ENCODE data around the gene ABCA1. TPM values are rescaled to one million over a fixed set of nuclear protein-coding genes. Genes with fewer than 3 reads are reported as not detected.

The ABCA1 gene
- total RNA-seq, 2 experiments from 2014 or later = 0.25 to 0.40 TPM

DNA sequence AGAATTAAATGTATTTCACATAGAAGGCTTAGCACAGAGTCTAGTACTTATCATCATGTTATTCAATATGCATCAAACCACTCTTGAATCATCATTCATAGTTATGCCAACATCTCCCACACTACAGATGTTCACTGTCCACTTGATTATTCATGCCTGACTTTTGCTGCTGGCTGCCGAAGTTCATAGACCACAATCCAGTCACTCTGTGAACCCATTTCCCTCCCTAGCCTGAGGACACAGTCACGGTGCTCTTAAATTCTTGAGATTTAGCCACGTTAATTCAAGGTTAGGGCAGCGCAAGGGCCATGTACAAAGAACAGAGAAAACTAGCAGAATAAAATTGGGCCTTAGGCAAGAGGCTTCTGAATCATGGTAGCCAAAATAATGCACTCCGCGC, 32.4 kb downstream of the ABCA1 start:
- no peak for DNase-seq
- no peaks in the 10 kb centered on the region for H3K4me1 Mint-ChIP-seq
- CTCF ChIA-PET = no interaction called here
- no peaks in the 10 kb centered on the region for H3K9me3 Mint-ChIP-seq
- H3K36me3 Mint-ChIP-seq (ENCODE audit: low read depth) = no peaks in the 10 kb centered on the region
- no peaks in the 10 kb centered on the region for H3K27me3 Mint-ChIP-seq
- no peak overlapping the region for H3K27ac Mint-ChIP-seq
- POLR2A ChIA-PET = no interaction called here
- H3K4me3 Mint-ChIP-seq = no peak overlapping the region

DNA sequence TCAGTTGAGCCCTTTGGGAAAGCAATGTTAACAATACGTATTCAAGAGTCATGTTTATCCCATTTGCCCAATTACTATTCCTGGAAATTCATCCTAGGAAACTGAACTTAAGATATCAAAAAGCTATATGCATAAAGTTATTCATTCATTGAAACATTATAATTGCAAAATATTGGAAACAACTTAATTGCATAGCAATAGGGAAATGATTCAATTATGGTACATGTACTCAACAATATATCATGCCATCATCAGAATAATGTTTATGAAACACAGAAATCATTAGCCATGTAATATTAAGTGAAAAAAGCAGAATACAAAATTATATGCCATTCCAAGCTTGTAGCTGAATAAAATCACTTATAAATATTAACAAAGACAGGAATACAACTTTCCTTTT, 35.3 kb downstream of the ABCA1 start:
- Mint-ChIP-seq H3K4me1 (no peaks in the 10 kb centered on the region), H3K36me3 (ENCODE audit: low read depth) (no peaks in the 10 kb centered on the region), H3K4me3 (no peak overlapping the region), H3K27ac (no peak overlapping the region), H3K9me3 (no peaks in the 10 kb centered on the region), H3K27me3 (no peaks in the 10 kb centered on the region)
- CTCF ChIA-PET = interaction anchor here (1.2 to 1.3 kb wide), 2 partner anchors 22 to 30 kb away, joined by 3 read pairs; no protein-coding TSS in a partner anchor
- DNase-seq = no peak
- POLR2A ChIA-PET = no interaction called here

DNA sequence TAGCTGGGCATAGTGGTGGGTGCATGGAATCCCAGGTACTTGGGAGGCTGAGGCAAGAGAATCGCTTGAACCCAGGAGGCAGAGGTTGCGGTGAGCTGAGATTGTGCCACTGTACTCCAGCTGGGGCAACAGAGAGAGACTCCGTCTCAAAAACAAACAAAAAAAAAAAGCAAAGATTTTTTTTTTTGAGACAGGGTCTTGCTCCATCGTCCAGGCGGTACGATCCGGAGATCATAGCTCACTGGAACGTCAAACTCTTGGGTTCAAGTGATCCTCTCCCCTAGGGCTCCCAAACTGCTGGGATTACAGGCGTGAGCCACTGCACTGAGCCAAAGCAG, 37.6 kb downstream of the ABCA1 start:
- no peak for DNase-seq
- CTCF ChIA-PET = no interaction called here
- Mint-ChIP-seq H3K4me1 (no peaks in the 10 kb centered on the region), H3K9me3 (no peaks in the 10 kb centered on the region), H3K27me3 (no peaks in the 10 kb centered on the region), H3K27ac (no peak overlapping the region), H3K4me3 (no peak overlapping the region), H3K36me3 (ENCODE audit: low read depth) (no peaks in the 10 kb centered on the region)
- POLR2A ChIA-PET = no interaction called here

DNA sequence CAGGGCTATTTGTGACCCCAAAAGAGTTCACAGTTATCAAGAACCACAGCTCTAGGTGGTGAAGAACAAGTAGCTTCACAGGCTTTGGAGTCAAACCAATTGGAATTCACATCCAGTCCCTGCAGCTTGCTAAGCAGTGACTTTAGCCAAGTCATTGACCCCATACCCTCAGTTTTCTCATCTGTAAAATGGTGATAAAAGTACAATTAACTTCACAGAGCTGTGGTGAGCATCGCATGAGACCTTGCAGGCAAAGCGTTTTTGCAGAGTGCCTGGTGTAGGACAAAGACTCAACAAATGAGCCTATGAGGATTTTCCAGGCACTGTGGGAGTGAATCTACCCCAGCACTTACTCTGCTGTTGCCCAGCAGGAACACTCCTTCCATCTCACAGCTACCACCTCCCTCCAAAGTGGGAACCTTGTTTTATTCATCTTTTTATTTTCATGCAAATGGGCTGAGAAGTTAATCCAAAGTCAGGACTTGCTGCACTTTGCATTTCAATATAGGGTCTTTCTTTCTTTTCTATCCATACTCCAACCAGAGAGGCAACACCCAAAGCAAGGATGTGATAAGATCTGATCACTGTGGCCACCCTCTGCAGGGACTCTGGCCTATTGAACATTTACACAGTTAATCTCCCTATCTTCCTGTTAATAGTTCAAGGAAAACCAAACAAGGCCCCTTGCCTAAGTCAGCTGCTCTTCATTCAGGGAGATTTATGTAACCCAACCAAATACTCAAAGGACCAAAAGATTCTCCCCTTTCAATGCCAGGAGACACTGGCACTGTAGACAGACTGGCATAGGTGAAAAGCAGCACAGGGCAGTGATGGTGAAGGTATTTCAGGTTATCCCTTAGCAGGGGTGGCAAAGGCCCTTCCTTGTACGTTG, 41.9 kb downstream of the ABCA1 start:
- POLR2A ChIA-PET = no interaction called here
- CTCF ChIA-PET = no interaction called here

DNA sequence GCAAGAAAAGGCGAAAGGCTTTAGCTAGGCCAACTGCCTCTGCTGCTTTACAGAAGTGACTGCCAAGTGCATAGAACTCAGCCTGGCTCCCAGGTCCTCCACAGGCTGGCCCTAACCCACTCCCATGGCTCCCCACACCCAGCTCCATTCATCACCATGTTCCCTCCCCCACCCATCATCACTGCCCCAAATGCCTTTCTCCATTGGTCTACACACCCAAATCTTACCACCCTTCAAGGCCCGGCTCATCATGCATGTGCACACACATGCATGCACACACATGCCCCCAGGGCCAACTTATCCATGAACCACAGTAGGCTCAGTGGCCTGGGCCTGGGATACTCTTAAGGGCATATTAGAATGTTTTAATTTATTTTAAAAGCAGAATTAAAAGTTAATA, 44.8 kb downstream of the ABCA1 start:
- Mint-ChIP-seq H3K27me3 (no peaks in the 10 kb centered on the region), H3K27ac (no peak overlapping the region), H3K4me1 (no peaks in the 10 kb centered on the region), H3K9me3 (no peaks in the 10 kb centered on the region), H3K36me3 (ENCODE audit: low read depth) (no peaks in the 10 kb centered on the region), H3K4me3 (no peak overlapping the region)
- no peak for DNase-seq
- ChIA-PET POLR2A (no interaction called here), CTCF (no interaction called here)

More for the DNA sequence above, 41.9 kb downstream of the ABCA1 start:
- Mint-ChIP-seq H3K27ac (no peak overlapping the region), H3K27me3 (no peaks in the 10 kb centered on the region), H3K9me3 (no peaks in the 10 kb centered on the region), H3K4me3 (no peak overlapping the region), H3K4me1 (no peaks in the 10 kb centered on the region), H3K36me3 (ENCODE audit: low read depth) (no peaks in the 10 kb centered on the region)
- DNase-seq = no peak

DNA sequence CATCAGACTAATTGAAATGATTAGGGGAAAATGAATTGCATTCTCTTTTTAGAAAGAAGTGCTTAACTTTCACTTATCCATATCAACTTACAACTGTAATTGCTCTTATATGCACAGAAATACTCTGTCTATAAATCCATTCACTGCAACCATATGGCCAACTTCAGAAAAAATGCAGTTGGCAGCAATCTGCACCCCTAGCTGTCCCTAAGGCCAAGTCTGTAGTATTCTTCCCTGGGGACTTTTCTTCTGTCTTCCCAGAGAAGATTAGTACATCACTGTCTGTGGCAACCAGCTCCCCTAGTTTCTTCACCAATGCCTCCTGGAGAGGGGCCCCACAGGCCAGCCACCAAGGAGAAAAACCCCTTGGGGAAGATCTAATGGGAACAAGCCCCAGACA, 45.4 kb downstream of the ABCA1 start:
- H3K9me3 Mint-ChIP-seq = no peaks in the 10 kb centered on the region
- POLR2A ChIA-PET = no interaction called here
- CTCF ChIA-PET = no interaction called here

DNA sequence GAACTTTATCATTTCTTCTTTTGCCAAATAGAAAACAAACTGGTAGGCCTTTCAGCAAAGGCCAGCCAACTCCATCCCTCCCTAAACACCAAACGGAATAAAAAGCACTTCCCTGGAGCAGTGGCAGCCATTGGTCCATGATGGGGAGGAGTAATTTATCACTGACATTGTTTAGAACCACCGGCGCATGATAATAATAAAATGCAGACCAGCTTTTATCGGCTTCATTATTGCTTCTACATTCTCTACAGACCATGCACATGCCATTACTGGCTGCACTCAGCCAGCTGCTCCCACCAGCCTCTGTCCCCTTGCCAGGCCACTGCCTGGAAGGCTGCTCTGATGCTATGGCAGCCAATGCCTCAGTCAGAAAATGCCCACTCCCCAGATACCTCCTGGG, 45.9 kb downstream of the ABCA1 start:
- Mint-ChIP-seq H3K36me3 (ENCODE audit: low read depth) (no peaks in the 10 kb centered on the region), H3K27me3 (no peaks in the 10 kb centered on the region), H3K9me3 (no peaks in the 10 kb centered on the region), H3K4me3 (no peak overlapping the region), H3K27ac (no peak overlapping the region), H3K4me1 (no peaks in the 10 kb centered on the region)
- ChIA-PET POLR2A (no interaction called here), CTCF (no interaction called here)
- DNase-seq = no peak

More for the DNA sequence above, 45.4 kb downstream of the ABCA1 start:
- Mint-ChIP-seq H3K27ac (no peak overlapping the region), H3K4me3 (no peak overlapping the region), H3K27me3 (no peaks in the 10 kb centered on the region), H3K36me3 (ENCODE audit: low read depth) (no peaks in the 10 kb centered on the region), H3K4me1 (no peaks in the 10 kb centered on the region)
- no peak for DNase-seq

DNA sequence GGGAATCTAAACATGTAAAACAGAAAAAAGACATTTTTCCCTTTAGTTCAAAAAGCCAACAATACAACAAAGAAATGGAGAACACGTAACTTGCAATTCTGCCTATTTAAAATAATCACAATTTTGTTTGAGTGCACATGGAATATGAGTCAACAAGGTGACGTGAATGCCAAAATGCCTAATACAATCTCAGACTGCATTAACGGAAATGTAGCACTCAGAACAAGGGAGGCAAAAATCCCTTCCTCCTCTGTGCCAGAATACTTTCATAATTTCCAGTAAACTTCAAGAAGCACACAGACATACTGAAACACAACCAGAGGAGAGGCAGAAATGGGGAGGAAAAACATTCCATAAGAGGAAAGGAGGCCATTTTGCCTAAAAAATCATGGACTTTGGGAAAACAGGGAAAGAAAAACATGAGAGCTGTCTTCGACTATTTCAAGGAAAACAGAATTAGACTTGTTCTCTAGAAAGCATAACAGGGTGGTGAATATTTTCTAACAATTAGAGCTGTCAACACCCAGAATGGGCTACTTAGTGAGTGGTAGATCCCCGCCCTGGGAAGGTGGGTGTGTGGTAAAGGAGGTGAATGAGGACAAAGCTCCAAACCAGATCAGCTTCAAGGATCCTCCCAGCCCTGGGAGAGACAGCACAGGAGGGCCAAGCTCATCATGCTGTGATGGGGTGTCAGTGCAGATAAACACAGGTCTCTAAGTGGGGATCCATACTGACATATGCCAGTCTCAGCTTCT, 48.2 kb downstream of the ABCA1 start:
- Mint-ChIP-seq H3K36me3 (ENCODE audit: low read depth) (no peaks in the 10 kb centered on the region), H3K9me3 (no peaks in the 10 kb centered on the region), H3K4me3 (no peak overlapping the region), H3K4me1 (no peaks in the 10 kb centered on the region), H3K27ac (no peak overlapping the region), H3K27me3 (no peaks in the 10 kb centered on the region)
- ChIA-PET POLR2A (no interaction called here), CTCF (interaction anchor here (1.2 kb wide), 1 partner anchor 12 kb away, joined by 4 read pairs; no protein-coding TSS in a partner anchor)
- no peak for DNase-seq

DNA sequence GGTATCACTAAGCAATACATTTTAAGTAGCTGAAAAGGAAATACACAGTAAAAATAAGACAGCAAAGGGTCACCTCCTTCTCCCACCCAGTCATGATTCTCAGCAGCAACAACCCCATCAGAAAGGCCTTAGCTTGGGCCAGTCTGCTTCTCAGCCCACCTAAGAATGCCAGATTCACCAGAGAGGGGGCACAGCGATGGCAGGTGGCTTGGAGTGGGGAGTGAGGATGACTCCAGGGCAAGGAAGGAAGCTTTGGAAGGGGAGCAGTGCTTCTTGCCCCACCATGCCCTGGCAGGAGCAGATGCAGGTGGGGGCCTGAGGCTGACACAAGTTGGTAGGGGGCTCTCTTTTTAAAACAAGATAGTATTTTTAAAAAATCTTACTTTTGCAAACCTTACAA, 51.4 kb downstream of the ABCA1 start:
- POLR2A ChIA-PET = no interaction called here
- H3K9me3 Mint-ChIP-seq = no peaks in the 10 kb centered on the region
- CTCF ChIA-PET = no interaction called here

DNA sequence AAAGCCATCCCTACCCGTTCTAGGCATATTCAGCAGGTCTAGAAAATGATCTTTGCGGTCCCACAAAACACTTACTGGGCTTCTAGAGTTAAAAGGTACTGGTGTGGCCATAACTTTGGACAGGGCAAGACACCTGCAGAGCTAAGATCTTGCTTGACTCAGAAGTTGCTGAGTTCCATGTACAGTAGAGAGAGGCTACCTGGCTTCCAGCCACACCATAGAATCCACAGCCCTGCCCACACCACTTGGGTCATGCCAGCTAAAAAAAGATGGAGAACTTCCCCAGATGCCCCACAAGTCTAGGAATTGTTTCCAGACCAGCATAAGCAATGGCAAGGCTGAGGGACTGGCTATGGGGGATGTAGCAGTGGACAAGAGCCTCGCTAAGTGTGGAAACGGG, 52.1 kb downstream of the ABCA1 start:
- Mint-ChIP-seq H3K27me3 (no peaks in the 10 kb centered on the region), H3K27ac (no peak overlapping the region), H3K4me1 (no peaks in the 10 kb centered on the region), H3K36me3 (ENCODE audit: low read depth) (no peaks in the 10 kb centered on the region), H3K4me3 (no peak overlapping the region), H3K9me3 (no peaks in the 10 kb centered on the region)
- CTCF ChIA-PET = interaction anchor here (0.9 kb wide), 1 partner anchor 13 kb away, joined by 3 read pairs; no protein-coding TSS in a partner anchor
- DNase-seq = no peak
- POLR2A ChIA-PET = no interaction called here

More for the DNA sequence above, 51.4 kb downstream of the ABCA1 start:
- no peak overlapping the region for H3K27ac Mint-ChIP-seq
- H3K27me3 Mint-ChIP-seq = no peaks in the 10 kb centered on the region
- H3K4me3 Mint-ChIP-seq = no peak overlapping the region
- no peaks in the 10 kb centered on the region for H3K36me3 Mint-ChIP-seq (ENCODE audit: low read depth)
- no peaks in the 10 kb centered on the region for H3K4me1 Mint-ChIP-seq
- no peak for DNase-seq

DNA sequence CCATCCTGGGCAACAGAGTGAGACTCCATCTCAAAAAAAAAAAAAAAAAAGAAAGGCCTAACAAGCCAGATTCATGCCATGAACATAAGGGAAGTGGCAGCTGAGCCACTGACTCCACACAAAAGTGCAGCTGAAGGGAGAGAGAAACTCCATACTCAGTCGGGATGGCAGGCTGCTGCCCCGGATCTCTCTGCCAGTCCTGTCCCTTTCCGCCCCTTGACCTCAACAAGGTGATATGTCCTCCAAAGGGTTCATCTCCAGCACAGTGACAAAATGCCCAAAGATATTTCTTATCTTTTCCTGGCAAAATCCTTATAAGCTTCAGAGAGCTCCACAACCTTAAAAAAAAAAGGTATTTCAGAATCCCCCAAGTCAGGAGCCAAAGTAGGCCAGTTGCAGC, 52.6 kb downstream of the ABCA1 start:
- no peaks in the 10 kb centered on the region for H3K4me1 Mint-ChIP-seq
- H3K27ac Mint-ChIP-seq = no peak overlapping the region
- H3K9me3 Mint-ChIP-seq = no peaks in the 10 kb centered on the region
- ChIA-PET POLR2A (no interaction called here), CTCF (interaction anchor here (0.9 kb wide), 1 partner anchor 12 kb away, joined by 3 read pairs; no protein-coding TSS in a partner anchor)
- H3K4me3 Mint-ChIP-seq = no peak overlapping the region
- no peaks in the 10 kb centered on the region for H3K36me3 Mint-ChIP-seq (ENCODE audit: low read depth)
- H3K27me3 Mint-ChIP-seq = no peaks in the 10 kb centered on the region
- DNase-seq = no peak

DNA sequence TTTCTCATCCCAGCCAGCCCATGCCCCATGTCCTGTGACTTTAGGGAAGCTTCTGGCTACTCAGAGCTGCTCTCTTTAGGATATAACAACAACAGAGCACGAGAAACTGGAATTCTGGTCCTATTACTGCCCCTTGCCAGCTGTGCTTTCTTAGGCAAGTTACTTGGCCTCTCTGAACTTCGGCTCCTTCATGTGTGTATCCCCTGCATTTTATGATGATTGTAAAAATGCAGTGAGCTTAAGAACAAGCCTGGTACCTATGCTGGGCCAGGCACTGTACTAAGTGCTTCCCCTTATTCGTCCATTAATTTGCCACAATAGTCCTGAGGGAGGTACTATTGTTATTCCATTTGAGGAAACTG, 54.5 kb downstream of the ABCA1 start:
- Mint-ChIP-seq H3K36me3 (ENCODE audit: low read depth) (no peaks in the 10 kb centered on the region), H3K4me1 (no peaks in the 10 kb centered on the region), H3K27me3 (no peaks in the 10 kb centered on the region), H3K4me3 (no peak overlapping the region), H3K9me3 (no peaks in the 10 kb centered on the region), H3K27ac (no peak overlapping the region)
- ChIA-PET CTCF (no interaction called here), POLR2A (no interaction called here)
- DNase-seq = no peak

DNA sequence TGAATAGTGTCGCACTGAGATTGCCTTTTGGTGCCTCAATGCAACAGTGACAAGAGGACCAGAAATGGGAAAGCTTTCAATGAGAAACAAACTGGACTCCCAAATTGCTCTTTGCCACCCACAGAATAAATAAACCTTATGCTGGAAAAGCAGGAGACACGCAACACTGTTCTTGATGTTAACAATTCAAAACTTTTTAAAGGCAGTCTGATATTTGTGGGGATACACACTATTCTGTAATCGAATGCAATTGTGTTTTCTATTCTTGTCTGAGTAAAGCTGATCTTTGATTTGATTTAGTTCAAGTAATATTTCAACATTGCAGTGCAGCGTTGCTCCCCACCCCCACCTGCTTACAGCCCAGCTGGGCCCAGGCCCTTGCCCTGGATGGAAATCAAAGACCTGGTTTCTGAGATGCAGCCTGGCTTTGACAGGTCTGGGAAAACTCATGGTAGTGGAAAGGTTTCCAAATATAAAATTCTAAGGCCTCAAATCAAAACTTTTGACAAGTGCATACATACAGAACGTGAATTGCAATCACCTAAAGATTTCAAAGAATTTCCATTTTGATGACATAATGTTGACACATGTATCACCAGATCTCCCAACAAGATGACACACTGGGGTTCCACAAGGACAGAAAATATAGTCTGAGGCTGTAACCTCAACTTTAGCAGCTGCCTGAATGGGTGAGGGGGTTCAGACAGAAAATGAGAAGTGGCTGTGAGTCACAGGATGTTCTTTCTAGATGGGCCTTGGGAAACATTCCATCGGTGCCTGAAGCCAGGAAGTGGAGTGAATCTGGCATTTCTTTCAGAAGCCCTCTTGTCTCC, 55.1 kb downstream of the ABCA1 start:
- ChIA-PET CTCF (interaction anchor here (1.1 kb wide), 1 partner anchor 10 kb away, joined by 4 read pairs; no protein-coding TSS in a partner anchor), POLR2A (no interaction called here)
- Mint-ChIP-seq H3K36me3 (ENCODE audit: low read depth) (no peaks in the 10 kb centered on the region), H3K27me3 (no peaks in the 10 kb centered on the region), H3K4me3 (no peak overlapping the region), H3K9me3 (no peaks in the 10 kb centered on the region), H3K27ac (no peak overlapping the region), H3K4me1 (no peaks in the 10 kb centered on the region)
- no peak for DNase-seq

All from activated CD4-positive, alpha-beta T cell treated with anti-CD3 and anti-CD28 coated beads, Interleukin-2, amount 10 ng/mL, durations not matched to agents 7 days and 5 days (primary cell).